Ureter (tissue), 1 donor: ENCODE results near the gene ERBIN. TPM values are rescaled to one million over a fixed set of nuclear protein-coding genes. Genes with fewer than 3 reads are reported as not detected.
"Not testable (repeated sequence)": the region's sequence is repeated elsewhere in the genome, so short reads cannot be mapped to it uniquely, and the experiment has no call there.

Source experiments
- DNase-seq: peaks from one replicate; pipeline ENCODE4 v3.0.0-alpha.2; 2020; ENCODE audit warnings: low spot score
- total RNA-seq: library from RNA; stranded (reverse); gene quantifications from one replicate; pipeline ENCODE4 v1.2.4, GENCODE V29; 2023
- donor health status: DM: yes; HTN: yes; CAD: no.

ERBIN gene
- total RNA-seq, 1 donor from 2014 or later, result 101 TPM

DNA sequence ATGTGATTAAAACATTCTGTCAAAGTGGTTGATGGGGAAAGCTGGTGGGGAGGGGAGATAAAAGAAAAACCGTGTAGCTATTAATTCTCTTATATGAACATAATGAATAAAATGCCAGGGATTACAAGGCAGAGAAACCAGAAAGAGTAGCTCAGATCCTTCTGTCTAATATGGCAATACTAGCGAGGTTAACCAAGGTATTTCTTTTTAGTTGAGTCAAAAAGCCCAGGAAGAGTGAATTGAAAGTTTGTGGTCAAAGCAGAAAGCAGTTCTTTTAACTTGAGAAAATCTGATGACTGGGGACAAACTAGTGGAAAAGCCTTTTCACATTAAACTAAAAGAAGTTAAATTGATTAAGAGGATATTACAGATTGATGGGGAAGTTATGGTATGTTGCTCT is 76.0 kb downstream of the ERBIN start:
- no peak for DNase-seq

DNA sequence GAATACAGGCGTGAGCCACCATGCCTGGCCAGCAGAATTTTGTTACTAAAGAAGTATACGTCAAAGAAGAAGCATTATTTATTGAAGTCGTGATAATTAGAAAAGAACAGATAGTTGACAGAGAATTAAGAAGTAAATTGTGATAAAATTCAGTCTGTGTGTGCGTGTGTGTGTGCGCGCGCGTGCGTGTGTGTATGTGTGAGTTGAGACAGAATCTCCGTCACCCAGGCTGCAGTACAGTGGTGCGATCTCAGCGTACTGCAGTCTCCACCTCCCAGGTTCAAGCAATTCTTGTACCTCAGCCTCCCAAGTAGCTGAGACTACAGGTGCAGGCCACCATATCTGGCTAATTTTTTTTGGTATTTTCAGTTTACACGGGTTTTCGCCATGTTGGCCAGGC is 77.8 kb downstream of the ERBIN start:
- no peak for DNase-seq

- DNase-seq, result no peak
Observed at GRCh38 chr5:66009277-66009676, 82.9 kb downstream of the ERBIN start.

DNA sequence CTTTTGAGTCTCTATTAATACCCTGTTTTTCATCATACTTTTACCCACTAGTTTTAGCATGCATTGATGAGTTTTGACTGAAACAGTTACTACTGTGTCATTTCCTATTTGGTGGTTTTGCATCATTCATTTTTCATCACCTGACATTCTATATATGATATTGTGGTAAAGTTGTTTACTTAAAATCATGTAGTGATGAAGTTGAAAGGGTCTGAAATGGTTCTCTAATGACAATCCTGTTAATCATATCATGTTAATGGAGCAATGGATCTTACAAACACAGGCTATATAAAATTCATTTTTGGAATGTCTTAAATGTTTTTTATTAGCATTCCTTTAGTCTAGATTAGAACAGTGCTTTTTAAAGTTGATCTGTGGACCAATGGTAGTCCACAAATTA is 84.1 kb downstream of the ERBIN start:
- no peak for DNase-seq

DNA sequence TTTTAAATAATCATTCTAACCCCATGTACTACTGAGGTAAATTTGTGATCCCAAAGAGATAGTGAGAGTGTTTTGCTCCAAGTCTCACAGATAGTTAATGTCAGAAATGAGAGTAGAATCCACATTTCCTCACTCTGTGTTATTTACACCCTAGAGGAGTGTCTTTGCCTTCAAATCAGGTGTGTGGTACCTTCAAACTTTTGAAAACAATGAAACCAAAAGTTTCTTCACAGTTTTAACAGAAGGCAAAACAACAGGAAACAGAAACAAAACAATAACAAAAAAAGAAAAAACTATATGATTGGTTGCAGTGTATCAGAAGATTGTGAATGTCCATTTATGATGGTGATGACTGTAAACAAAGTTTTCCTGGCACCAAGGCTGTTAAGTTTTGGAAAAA is 85.9 kb downstream of the ERBIN start:
- DNase-seq, result no peak

DNA sequence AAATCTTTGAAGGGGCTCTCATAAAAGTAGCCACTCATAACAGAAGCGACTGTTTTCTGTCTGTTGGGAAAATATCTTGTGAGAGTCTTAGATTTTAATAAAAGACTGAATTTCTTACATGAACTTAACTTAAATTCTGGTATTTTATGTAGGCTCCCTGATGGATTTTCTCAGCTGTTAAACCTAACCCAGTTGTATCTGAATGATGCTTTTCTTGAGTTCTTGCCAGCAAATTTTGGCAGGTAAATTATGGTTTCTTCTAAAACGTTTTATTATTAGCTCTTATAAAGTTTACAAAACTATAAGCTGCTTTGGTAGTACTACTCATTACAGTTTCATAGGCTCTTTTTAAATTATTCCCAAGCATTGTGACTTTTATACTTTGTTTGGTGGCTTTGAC is 87.0 kb downstream of the ERBIN start:
- no peak for DNase-seq

- no peak for DNase-seq
Observed at GRCh38 chr5:66013906-66014305, 87.5 kb downstream of the ERBIN start.

DNA sequence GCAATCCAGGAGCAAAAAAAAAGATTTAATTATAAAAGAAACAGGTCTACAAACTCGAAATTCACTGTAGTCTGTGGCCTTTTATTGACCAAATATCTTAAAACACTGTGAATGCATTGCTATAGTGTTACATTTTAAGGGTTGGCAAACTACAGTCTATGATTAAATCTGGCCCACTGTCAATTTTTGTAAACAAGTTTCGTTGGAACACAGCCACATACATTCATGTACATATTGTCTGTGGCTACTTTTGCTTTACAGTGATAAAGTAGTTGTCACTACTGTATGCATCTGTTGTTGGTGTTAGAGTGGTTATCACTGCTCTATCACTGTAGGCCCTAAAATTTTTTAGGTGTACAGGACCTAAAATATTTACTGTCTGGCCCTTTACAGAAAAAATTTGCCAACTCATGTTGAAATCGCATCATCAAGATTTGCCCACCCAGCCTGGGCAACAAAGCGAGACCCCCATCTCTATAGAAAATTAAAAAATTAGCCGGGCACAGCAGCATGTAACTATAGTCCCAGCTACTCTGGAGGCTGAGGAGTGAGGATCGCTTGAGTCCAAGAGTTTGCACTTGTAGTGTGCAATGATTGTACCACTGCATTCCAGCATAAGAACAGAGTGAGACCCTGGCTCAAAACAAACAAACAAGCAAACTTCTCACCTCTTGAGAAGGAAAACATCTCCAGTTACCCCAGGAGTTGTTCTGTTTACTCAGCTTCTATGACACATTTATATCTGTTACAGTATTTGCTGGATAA is 89.0 kb downstream of the ERBIN start:
- no peak for DNase-seq

DNA sequence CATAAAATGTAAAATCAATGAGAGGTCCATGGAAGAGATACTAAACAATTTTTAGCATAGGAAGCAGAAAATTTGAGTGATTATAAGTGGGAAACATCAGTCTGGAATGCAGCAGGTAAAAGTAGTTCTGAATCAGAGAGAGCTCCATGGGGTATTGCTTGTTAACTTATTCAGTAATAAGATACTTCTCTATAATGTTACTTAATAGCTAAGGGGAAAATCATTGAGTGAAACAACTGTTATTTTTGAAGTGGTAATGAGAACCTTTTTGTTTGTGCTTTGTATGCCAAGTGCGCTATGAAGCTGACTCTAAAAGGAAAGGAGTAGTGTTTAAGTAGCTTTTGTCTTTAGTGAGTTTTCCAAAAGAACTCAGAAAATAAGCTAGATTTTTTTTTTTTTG is 95.2 kb downstream of the ERBIN start:
- no peak for DNase-seq

DNA sequence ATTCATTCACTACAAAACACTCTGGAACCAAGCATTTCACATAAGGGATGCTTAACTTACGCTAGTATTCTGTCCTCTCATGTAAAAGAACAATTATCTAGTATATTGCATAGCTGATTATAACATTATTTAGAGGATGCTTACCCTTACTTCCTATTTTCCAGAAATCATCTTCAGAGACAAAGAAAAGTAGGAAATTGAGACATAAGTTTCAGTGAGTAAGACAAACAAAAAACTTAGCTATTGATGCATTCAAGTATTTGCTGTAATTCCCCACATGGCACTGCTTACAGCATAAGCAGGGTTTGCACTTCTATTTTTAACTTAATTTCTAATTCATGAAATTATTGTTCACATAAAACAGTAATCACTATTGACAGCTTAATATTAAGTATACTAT is 112.9 kb downstream of the ERBIN start:
- DNase-seq, result no peak

DNA sequence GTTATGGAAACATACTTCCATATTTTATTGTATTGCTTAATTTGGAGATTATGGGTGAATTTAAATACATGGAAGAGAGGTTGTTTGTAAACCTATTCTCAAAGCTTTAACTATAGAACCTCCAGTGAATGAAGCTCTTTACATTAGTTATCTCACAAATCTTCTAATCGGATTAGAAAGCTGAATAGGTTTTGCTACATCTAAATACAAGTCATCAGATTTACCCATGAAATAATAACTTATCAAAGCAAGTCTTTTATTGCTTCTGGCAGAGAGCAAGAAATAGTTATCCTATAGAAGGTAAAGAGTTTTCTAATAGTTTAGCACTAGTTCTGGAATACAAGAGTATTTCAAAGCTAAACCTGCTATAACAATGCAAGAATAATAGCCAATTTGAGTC is 113.3 kb downstream of the ERBIN start:
- DNase-seq, result no peak

GRCh38 chr5:66041627-66042026 is 115.3 kb downstream of the ERBIN start:
- no peak for DNase-seq

DNA sequence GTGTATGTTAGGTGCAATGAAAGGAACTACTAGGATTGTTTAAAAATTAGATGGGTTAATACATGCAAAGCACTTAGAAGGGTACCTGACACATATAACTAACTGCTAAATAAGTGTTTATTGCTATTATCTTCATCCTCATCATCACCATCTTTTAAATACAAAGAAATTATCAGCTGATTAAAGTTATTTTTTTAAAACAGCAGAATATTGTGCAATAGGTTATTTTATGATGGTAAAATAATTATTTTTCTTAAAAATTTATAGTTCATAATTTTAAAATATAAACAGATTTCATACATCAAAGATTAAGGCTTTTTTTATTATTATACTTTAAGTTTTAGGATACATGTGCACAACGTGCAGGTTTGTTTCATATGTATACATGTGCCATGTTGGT is 130.9 kb downstream of the ERBIN start:
- no peak for DNase-seq

DNA sequence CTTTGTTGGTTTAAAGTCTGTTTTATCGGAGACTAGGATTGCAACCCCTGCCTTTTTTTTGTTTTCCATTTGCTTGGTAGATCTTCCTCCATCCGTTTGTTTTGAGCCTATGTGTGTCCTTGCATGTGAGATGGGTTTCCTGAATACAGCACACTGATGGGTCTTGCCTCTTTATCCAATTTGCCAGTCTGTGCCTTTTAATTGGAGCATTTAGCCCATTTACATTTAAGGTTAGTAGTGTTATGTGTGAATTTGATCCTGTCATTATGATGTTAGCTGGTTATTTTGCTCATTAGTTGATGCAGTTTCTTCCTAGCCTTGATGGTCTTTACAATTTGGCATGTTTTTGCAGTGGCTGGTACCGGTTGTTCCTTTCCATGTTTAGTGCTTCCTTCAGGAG is 134.9 kb downstream of the ERBIN start:
- DNase-seq, result not testable (repeated sequence)

DNA sequence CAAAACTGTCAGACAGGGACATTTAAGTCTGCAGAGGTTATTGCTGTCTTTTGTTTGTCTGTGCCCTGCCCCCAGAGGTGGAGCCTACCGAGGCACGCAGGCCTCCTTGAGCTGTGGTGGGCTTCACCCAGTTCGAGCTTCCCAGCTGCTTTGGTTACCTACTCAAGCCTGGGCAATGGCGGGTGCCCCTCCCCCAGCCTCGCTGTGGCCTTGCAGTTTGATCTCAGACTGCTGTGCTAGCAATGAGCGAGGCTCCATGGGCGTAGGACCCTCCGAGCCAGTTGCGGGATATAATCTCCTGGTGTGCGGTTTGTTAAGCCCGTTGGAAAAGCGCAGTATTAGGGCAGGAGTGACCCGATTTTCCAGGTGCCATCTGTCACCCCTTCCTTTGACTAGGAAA is 136.7 kb downstream of the ERBIN start:
- DNase-seq, result not testable (repeated sequence)

GRCh38 chr5:66066826-66067225 is 140.5 kb downstream of the ERBIN start:
- no peak for DNase-seq

DNA sequence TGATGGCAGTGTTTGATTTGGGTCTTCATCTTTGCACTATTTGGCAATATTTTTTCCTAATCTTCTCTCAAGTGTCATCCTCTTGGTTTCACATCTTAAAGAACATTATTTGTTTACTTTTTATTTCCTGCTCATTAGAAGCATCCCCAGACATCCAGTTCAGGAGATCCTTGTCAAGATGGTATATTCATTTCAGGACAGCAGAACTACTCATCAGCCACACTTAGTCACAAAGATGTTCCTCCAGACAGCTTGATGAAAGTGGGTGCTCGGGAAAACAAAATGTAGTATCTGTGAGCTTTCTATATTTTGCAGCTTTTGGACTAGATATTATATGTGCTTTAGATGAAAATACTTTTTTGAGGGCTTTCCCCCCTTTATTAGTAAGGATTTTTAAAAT is 145.7 kb downstream of the ERBIN start:
- no peak for DNase-seq

GRCh38 chr5:66074901-66075300 is 148.5 kb downstream of the ERBIN start:
- no peak for DNase-seq

GRCh38 chr5:66080664-66081063 is 154.3 kb downstream of the ERBIN start:
- DNase-seq, result no peak

DNA sequence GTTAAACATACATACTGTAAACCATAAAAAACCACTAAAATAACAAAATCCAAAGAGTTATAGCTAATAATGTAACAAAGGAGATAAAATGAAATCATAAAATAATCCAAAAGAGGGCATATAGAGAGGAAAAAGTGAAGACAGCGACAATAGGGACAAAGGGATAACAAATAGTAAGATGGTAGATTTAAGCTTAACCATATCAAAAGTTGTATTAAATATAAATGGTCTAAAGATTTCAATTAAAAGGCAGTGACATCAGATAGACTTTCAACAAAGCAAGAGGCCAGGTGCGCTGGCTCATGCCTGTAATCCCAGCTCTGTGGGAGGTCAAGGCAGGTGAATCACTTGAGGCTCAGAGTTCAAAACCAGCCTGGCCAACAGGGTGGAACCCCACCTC is 163.0 kb downstream of the ERBIN start:
- DNase-seq, result no peak

- no peak for DNase-seq
Observed at GRCh38 chr5:66100851-66101250, 174.5 kb downstream of the ERBIN start.

DNA sequence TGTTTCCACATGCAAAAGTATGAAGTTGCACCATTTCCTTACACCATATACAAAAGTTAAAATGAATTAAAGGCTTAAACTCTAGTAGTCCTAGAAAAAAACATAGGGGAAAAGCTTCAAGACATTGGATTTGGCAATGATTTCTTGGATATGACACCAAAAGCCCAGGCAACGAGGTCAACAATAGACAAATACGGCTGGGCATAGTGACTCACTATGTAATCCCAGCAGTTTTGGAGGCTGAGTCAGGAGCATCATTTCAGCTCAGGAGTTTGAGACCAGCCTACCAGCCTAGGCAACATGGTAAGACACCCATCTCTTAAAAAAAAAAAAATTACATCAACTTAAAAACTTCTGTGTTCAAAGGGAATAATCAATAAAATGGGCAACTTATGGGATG is 186.8 kb downstream of the ERBIN start:
- no peak for DNase-seq

GRCh38 chr5:66118304-66118703 is 191.9 kb downstream of the ERBIN start:
- DNase-seq, result no peak

DNA sequence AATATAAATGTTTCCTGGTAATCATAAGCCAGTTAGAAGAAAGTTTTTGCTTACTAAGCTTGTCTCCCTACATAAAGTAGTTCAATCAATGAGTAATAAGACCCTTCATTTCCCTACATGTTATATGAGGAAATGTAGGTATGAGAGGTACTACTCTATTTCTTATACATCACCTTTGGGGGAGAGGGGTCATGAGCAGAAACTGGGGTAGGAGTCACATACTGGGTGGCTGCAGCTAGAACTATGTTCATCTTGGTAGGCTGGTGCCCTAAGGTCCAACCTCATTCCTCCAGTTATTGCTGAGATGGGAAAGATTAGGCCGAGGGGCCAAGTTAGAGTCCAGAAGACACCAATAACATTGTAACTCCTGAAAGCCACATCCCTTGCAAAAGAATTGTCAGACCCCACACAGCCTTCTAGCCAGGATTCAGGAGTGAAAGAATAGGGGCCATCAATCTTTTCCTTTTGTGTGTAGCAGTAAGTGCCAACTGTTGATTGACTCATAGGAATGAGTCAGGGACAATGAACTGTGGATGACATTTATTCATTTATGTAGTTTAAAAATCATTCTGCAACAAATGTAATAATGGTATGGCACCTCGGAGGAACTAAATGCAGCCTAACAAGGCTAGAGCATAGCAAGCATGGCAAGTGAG is 196.1 kb downstream of the ERBIN start:
- no peak for DNase-seq
